NB4 (cell line): ENCODE data around the gene PLEKHB1.

Source experiments
- DNase-seq: peaks from one replicate; pipeline ENCODE4 v3.0.0; 2010; ENCODE audit warnings: low read depth
- H3K4me3 ChIP-seq: one replicate; pipeline ENCODE4 v1.5.1; 2011; ENCODE audit warnings: mild to moderate bottlenecking, low read depth, low read length, moderate library complexity
- CTCF ChIP-seq: IDR thresholded peaks from one replicate; pipeline ENCODE4 v1.5.1; 2012; ENCODE audit warnings: low read depth, low read length
- MYC ChIP-seq: IDR thresholded peaks from 2 replicates; pipeline ENCODE4 v1.6.1; 2011; ENCODE audit warnings: low read depth, low read length
- POLR2A ChIP-seq: IDR thresholded peaks from 2 replicates; pipeline ENCODE4 v1.6.1; 2011; ENCODE audit warnings: mild to moderate bottlenecking; ENCODE audit not compliant: insufficient read length; ENCODE audit errors: extremely low read depth
- TF ChIP-seq, protein P1 (sequence below): IDR thresholded peaks from 2 replicates; pipeline ENCODE4 v1.6.1; 2011; ENCODE audit warnings: low read depth, low read length

PLEKHB1 gene

DNA sequence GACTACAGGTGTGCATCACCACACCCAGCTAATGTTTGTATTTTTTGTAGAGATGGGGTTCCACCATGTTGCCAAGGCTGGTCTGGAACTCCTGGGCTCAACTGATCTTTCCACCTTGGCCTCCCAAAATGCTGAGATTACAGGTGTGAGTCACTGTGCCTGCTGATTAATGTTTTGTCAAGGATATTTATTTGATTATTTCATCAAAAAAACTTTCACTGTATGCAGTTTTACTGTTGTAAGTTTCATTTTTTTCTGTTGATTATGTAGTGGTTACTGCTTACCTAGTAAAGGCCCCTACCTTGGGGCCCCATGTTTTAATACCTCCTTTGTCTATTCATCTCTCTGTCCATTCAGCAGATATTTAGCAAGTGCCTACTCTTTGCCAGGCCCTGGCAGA, 31.8 kb upstream of the PLEKHB1 start:
- no peak overlapping the region for H3K4me3 ChIP-seq
- TF ChIP-seq, protein P1, sequence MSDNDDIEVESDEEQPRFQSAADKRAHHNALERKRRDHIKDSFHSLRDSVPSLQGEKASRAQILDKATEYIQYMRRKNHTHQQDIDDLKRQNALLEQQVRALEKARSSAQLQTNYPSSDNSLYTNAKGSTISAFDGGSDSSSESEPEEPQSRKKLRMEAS: no peak
- no peak for DNase-seq

DNA sequence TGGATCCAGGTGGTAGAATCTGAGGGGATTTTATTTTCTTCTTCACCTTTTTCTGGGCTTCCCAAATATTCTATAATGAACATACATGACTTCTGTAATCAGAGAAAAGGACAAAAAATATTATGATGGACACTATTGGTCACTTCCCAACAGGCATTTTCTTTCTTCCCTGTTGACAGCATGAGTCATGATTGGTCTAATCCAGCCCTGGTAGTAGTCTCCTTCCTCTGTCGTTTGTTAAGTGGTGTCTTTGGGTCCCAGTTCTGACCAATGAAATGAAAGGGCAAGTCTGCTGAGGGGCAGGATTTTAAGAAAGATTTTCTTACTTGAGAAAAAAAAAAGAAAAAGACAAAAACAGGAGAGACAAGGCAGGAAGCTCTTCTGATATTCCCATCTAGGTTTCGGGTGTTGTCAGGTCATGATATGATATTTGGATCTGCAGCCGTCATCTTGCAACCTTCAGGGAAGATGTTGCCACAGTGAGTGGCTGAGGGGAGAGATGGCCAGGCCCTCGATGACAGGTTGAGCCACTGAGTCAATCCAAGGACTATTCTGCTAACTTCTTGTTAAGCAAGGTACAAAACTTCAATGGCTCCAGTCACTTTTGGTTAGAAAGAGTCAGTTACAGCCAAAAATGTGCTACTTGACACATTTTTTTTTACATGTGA, 23.3 kb upstream of the PLEKHB1 start:
- no peak for TF ChIP-seq CTCF
- no peak for DNase-seq
- no peak overlapping the region for H3K4me3 ChIP-seq

DNA sequence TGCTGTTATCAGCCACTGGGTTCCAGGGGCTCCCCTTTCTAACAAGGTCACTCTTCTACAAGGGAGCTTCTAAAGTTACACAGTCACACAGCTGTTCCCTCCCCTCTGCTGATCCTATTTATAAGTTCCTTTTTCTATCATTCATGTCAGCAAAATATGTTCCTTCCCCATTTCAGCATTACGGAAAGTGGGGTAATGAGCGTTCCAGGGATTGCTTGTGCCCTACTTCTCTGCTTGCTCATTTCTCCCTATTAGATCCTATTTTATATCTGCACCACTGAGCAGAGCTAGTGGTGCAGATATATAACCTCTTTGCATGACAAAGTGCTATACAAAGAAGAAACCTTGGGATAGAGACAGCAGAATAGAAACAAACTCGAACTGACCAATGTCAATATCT, 22.7 kb upstream of the PLEKHB1 start:
- DNase-seq: peak; percentile 81
- no peak for TF ChIP-seq CTCF
- TF ChIP-seq POLR2A: no peak
- TF ChIP-seq, protein P1: no peak
- H3K4me3 ChIP-seq: no peak overlapping the region

GRCh38 chr11:73625696-73626318, 20.6 kb upstream of the PLEKHB1 start:
- TF ChIP-seq CTCF (peak; percentile 93), MYC (no peak)
- no peak overlapping the region for H3K4me3 ChIP-seq
- DNase-seq: peak; percentile 74

- H3K4me3 ChIP-seq: no peak overlapping the region
- TF ChIP-seq, protein P1: no peak
- TF ChIP-seq CTCF (no peak), POLR2A (no peak), MYC (no peak)
- peak; percentile 27 for DNase-seq
These were observed 16.5 kb upstream of the PLEKHB1 start for GRCh38 chr11:73629907-73630306.

DNA sequence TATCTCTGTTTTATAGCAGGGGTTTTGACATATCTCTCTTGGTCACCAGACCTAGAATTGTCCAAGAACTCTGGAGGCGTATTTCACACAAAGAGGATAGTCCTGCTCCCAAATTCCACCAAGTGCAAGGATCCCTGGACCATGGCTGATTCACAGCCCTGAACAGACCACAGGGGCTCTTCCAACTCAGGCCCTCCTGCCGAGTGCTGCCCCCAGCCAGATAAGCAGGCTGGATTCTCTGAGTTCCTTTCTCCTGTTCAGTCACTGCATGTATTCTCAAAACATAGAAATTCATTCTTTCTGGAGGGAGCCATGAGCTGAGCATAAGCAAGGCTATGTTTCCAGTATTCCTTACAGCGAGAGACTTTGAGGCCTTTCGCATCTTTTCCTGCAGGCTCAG, 13.4 kb upstream of the PLEKHB1 start:
- H3K4me3 ChIP-seq: no peak overlapping the region
- DNase-seq: no peak
- TF ChIP-seq MYC (no peak), POLR2A (no peak), CTCF (no peak)
- TF ChIP-seq, protein P1: no peak
